B cell (primary cell): ENCODE data around the gene B4GALNT3. TPM values are rescaled to one million over a fixed set of nuclear protein-coding genes. Genes with fewer than 3 reads are reported as not detected.

ENCODE experiments used
- ATAC-seq: fragments of 200-7000 bp; cut with Tn5 transposase; one replicate; pipeline ENCODE4 v1.10.0; 2021; ENCODE audit warnings: low read depth, mild to moderate bottlenecking, moderate number of reproducible peaks, moderate library complexity
- CTCF ChIA-PET: fragments of 350-600 bp; sonication (Branson Sonifier 250); formaldehyde crosslinking; loops from one replicate; lab custom pipeline; 2021; ENCODE audit warnings: antibody characterized with exemption, inconsistent platforms; lab: Charles Lee
- POLR2A ChIA-PET: fragments of 350-600 bp; sonication (Branson Sonifier 250); formaldehyde crosslinking; loops from one replicate; lab custom pipeline; 2021; ENCODE audit warnings: antibody characterized with exemption; lab: Charles Lee
- DNase-seq: peaks from one replicate; pipeline ENCODE4 v3.0.0; 2013
- H2AFZ ChIP-seq: 2 replicates; pipeline ENCODE4 v1.6.1; 2012; ENCODE audit warnings: mild to moderate bottlenecking, low read depth, low read length; ENCODE audit not compliant: insufficient read depth, poor library complexity, severe bottlenecking
- H3K27ac ChIP-seq, 2 donors: 1 replicate in 1 of 2; 2 replicates in 1 of 2; pipeline ENCODE4 v1.5.1; 2012 to 2013; ENCODE audit warnings: low read length in 2 of 2, mild to moderate bottlenecking in 2 of 2, moderate library complexity in 1 of 2
- H3K27me3 ChIP-seq, 4 experiments: fragments of 200-600 bp in 1 of 4; sonication (generic) in 1 of 4; replicated peaks in 1 of 4; 1 replicate in 2 of 4; 2 replicates in 2 of 4; pipeline versions ENCODE4 v1.6.1 to v1.7.0; 2013 to 2016; ENCODE audit warnings: low read length in 3 of 4, mild to moderate bottlenecking in 2 of 4, mixed read lengths in 1 of 4, moderate library complexity in 1 of 4; ENCODE audit not compliant: insufficient read depth in 4 of 4, control insufficient read depth in 3 of 4; ENCODE audit errors: control extremely low read depth in 1 of 4
- H3K36me3 ChIP-seq, 2 experiments: replicated peaks in 1 of 2; 1 replicate in 1 of 2; 2 replicates in 1 of 2; pipeline versions ENCODE4 v1.6.1 to v1.7.1; 2013; ENCODE audit warnings: low read length in 1 of 2; ENCODE audit not compliant: insufficient read depth in 2 of 2, control insufficient read depth in 1 of 2; ENCODE audit errors: control extremely low read depth in 1 of 2, extremely low read depth in 1 of 2
- H3K4me1 ChIP-seq, 2 donors: fragments of 200-600 bp in 1 of 2; sonication (generic) in 1 of 2; 1 replicate in 1 of 2; 2 replicates in 1 of 2; pipeline versions ENCODE4 v1.5.1 to v1.6.1; 2013 to 2017; ENCODE audit warnings: low read length in 2 of 2; ENCODE audit not compliant: control insufficient read depth in 2 of 2, insufficient read depth in 2 of 2
- H3K4me2 ChIP-seq: replicated peaks from 2 replicates; pipeline ENCODE3; 2012; ENCODE audit warnings: mild to moderate bottlenecking, low read depth, low read length; ENCODE audit not compliant: poor library complexity, severe bottlenecking
- H3K4me3 ChIP-seq, 5 experiments: fragments of 200-600 bp in 1 of 5; sonication (generic) in 1 of 5; 1 replicate in 3 of 5; 2 replicates in 2 of 5; pipeline versions ENCODE4 v1.5.1 to v1.7.0; 2011 to 2016; ENCODE audit warnings: low read length in 4 of 5, mild to moderate bottlenecking in 4 of 5, low read depth in 2 of 5, control low read depth in 1 of 5, moderate library complexity in 1 of 5; ENCODE audit not compliant: insufficient read depth in 1 of 5; ENCODE audit errors: control extremely low read depth in 1 of 5, extremely low read depth in 1 of 5
- H3K79me2 ChIP-seq: fragments of 200-600 bp; sonication (generic); one replicate; pipeline ENCODE4 v1.6.0; 2016; ENCODE audit warnings: low read length; ENCODE audit not compliant: control insufficient read depth, insufficient read depth
- H3K9ac ChIP-seq: fragments of 200-600 bp; sonication (generic); 2 replicates; pipeline ENCODE4 v1.6.1; 2017; ENCODE audit warnings: mild to moderate bottlenecking, low read length, moderate library complexity
- H3K9me3 ChIP-seq, 3 donors: one replicate each; pipeline versions ENCODE4 v1.6.1 to v1.7.1; 2013; ENCODE audit warnings: low read length in 2 of 3; ENCODE audit not compliant: control insufficient read depth in 2 of 3, insufficient read depth in 1 of 3; ENCODE audit errors: control extremely low read depth in 1 of 3
- H4K20me1 ChIP-seq: 2 replicates; pipeline ENCODE4 v1.6.0; 2012; ENCODE audit warnings: mild to moderate bottlenecking, low read length; ENCODE audit not compliant: insufficient read depth, control insufficient read depth, poor library complexity, severe bottlenecking
- H3K27ac Mint-ChIP-seq: one replicate; pipeline ENCODE4 v1.8.0; 2021; ENCODE audit warnings: mixed read lengths
- H3K27me3 Mint-ChIP-seq: one replicate; pipeline ENCODE4 v1.8.0; 2021; ENCODE audit warnings: mixed read lengths
- H3K4me1 Mint-ChIP-seq: one replicate; pipeline ENCODE4 v1.8.0; 2021; ENCODE audit warnings: mixed read lengths
- H3K4me3 Mint-ChIP-seq: one replicate; pipeline ENCODE4 v1.8.0; 2021; ENCODE audit warnings: mixed read lengths
- H3K9me3 Mint-ChIP-seq: one replicate; pipeline ENCODE4 v1.8.0; 2022; ENCODE audit warnings: mixed read lengths; ENCODE audit not compliant: insufficient read depth
- CTCF ChIP-seq: fragments of 200-600 bp; IDR thresholded peaks from one replicate; pipeline ENCODE4 v1.8.0; 2022; ENCODE audit warnings: antibody characterized with exemption, mild to moderate bottlenecking
- EZH2 ChIP-seq: IDR thresholded peaks from 2 replicates; pipeline ENCODE4 v1.6.1; 2012; ENCODE audit warnings: borderline replicate concordance, low read depth, mild to moderate bottlenecking, moderate library complexity, low read length; ENCODE audit not compliant: insufficient read depth, poor library complexity, severe bottlenecking
- WGBS: methylation state at CpG from one replicate; pipeline ENCODE4 v1.1.5; 2013; ENCODE audit warnings: missing lambda C conversion rate; ENCODE audit not compliant: insufficient coverage; 5-methylcytosine and 5-hydroxymethylcytosine counted together
- intact Hi-C: fragments of 100-400 bp; cut with micrococcal nuclease; formaldehyde crosslinking; loops from one replicate; pipeline ENCODE4 v1.10.0; 2022
- polyA plus RNA-seq: library from polyadenylated mRNA; depleted of rRNA; stranded (reverse); fragments of >200 nt; gene quantifications from 2 replicates; pipeline ENCODE4 v1.2.3, GENCODE V29; 2012
- total RNA-seq, 2 donors: library from RNA; stranded (reverse); fragments of 120-200 nt in 1 of 2; gene quantifications; 1 replicate in 1 of 2; 2 replicates in 1 of 2; pipeline versions ENCODE4 v1.2.3 to v1.2.4, GENCODE V29; 2013 to 2022

B4GALNT3 gene
- total and polyA plus RNA-seq, 2 donors (not counting 1 experiment from before 2014, with no cell fraction given), result 0.25 TPM; not detected in 1

GRCh38 chr12:530821-531220 lies 71.1 kb downstream of the B4GALNT3 start:
- Mint-ChIP-seq H3K9me3 (peaks cover 7% of the 10 kb centered on the region), H3K4me3 (no peak overlapping the region), H3K4me1 (no peaks in the 10 kb centered on the region), H3K27ac (no peak overlapping the region), H3K27me3 (peaks cover 12% of the 10 kb centered on the region)
- Histone ChIP-seq H3K36me3 (no peaks in the 10 kb centered on the region), H4K20me1 (no peaks in the 10 kb centered on the region), H3K27me3 (peaks cover 0 to 5% (median 0%) of the 10 kb centered on the region in 4 experiments), H3K9me3 (peaks cover 0 to 29% (median 9%) of the 10 kb centered on the region in 3 donors), H3K79me2 (no peaks in the 10 kb centered on the region), H3K27ac (no peak overlapping the region), H3K9ac (no peak overlapping the region), H3K4me2 (no peak overlapping the region), H3K4me1 (no peaks in the 10 kb centered on the region), H2AFZ (no peak overlapping the region), H3K4me3 (no peak overlapping the region)
- no peak for ATAC-seq
- intact Hi-C loops, result no loop called here
- WGBS, result 96% methylated on average over 4 of the region's 6 CpGs
- POLR2A ChIA-PET, result no interaction called here
- DNase-seq, result no peak
- no peak for TF ChIP-seq EZH2
- no peak for TF ChIP-seq CTCF
- CTCF ChIA-PET, result interaction anchor here (0.7 kb wide), 1 partner anchor 77 kb away, joined by 3 read pairs; no protein-coding TSS in a partner anchor

GRCh38 chr12:531951-532585 lies 72.3 kb downstream of the B4GALNT3 start:
- ChIA-PET POLR2A (no interaction called here), CTCF (interaction anchor here (1.5 kb wide), 1 partner anchor 19 kb away, joined by 4 read pairs; no protein-coding TSS in a partner anchor)

More at GRCh38 chr12:531951-532585, 72.3 kb downstream of the B4GALNT3 start:
- no peak for ATAC-seq
- Histone ChIP-seq H3K4me1 (no peaks in the 10 kb centered on the region), H3K9ac (no peak overlapping the region), H3K4me3 (no peak overlapping the region), H3K27ac (no peak overlapping the region), H4K20me1 (no peaks in the 10 kb centered on the region), H3K79me2 (no peaks in the 10 kb centered on the region), H3K4me2 (no peak overlapping the region), H2AFZ (no peak overlapping the region), H3K36me3 (no peaks in the 10 kb centered on the region), H3K9me3 (peaks cover 0 to 29% (median 9%) of the 10 kb centered on the region in 3 donors), H3K27me3 (peaks cover 0 to 6% (median 0%) of the 10 kb centered on the region in 4 experiments)
- H3K9me3 Mint-ChIP-seq, result peaks cover 7% of the 10 kb centered on the region
- whole genome bisulfite sequencing, result 86% methylated on average over 3 of the region's 3 CpGs
- peaks cover 12% of the 10 kb centered on the region for H3K27me3 Mint-ChIP-seq
- TF ChIP-seq CTCF (no peak), EZH2 (no peak)
- H3K4me1 Mint-ChIP-seq, result no peaks in the 10 kb centered on the region
- no peak overlapping the region for H3K27ac Mint-ChIP-seq
- intact Hi-C loops, result no loop called here
- H3K4me3 Mint-ChIP-seq, result no peak overlapping the region
- DNase-seq, result no peak
